Transverse colon (tissue), 4 donors: ENCODE results near the gene PJVK. TPM values are rescaled to one million over a fixed set of nuclear protein-coding genes. Genes with fewer than 3 reads are reported as not detected.

Experiments used
- DNase-seq: peaks from one replicate; pipeline ENCODE4 v3.0.0-alpha.2; 2019
- H3K27ac ChIP-seq, 4 donors: fragments of 200-600 bp; sonication (generic); 2 replicates each; pipeline ENCODE4 v1.5.1; 2016 to 2018; ENCODE audit warnings: inconsistent platforms in 4 of 4
- H3K27me3 ChIP-seq: fragments of 200-600 bp; sonication (generic); 2 replicates; pipeline ENCODE4 v1.5.1; 2017; ENCODE audit warnings: inconsistent platforms
- H3K36me3 ChIP-seq, 4 donors: fragments of 200-600 bp; sonication (generic); 2 replicates each; pipeline ENCODE4 v1.5.1; 2017 to 2019; ENCODE audit warnings: inconsistent platforms in 4 of 4
- H3K4me1 ChIP-seq, 4 donors: fragments of 200-600 bp; sonication (generic); 2 replicates each; pipeline ENCODE4 v1.5.1; 2017 to 2020; ENCODE audit warnings: inconsistent platforms in 4 of 4
- H3K4me3 ChIP-seq, 4 donors: fragments of 200-600 bp; sonication (generic); 1 replicate in 1 of 4; 2 replicates in 3 of 4; pipeline versions ENCODE4 v1.5.1 to v1.6.1; 2017 to 2019; ENCODE audit warnings: inconsistent platforms in 4 of 4
- H3K9me3 ChIP-seq, 2 donors: fragments of 200-600 bp; sonication (generic); 2 replicates each; pipeline ENCODE4 v1.5.1; 2017 to 2019; ENCODE audit warnings: inconsistent platforms in 2 of 2
- CTCF ChIP-seq, 5 experiments: fragments of 200-600 bp in 3 of 5; fragments of 450-650 bp in 2 of 5; sonication (generic) in 3 of 5; IDR thresholded peaks; 1 replicate in 2 of 5; 2 replicates in 3 of 5; pipeline ENCODE4 v1.5.1; 2016 to 2017; ENCODE audit warnings: antibody characterized with exemption in 5 of 5, inconsistent platforms in 3 of 5, mild to moderate bottlenecking in 2 of 5, moderate library complexity in 1 of 5
- EP300 ChIP-seq: sonication (generic); formaldehyde crosslinking; IDR thresholded peaks from one replicate; pipeline ENCODE4 v1.6.1; 2017; ENCODE audit warnings: antibody characterized with exemption, low read depth
- POLR2A ChIP-seq: fragments of 450-650 bp; IDR thresholded peaks from one replicate; pipeline ENCODE4 v1.6.1; 2016; ENCODE audit warnings: antibody characterized with exemption, mild to moderate bottlenecking, moderate library complexity
- POLR2AphosphoS5 ChIP-seq, 3 donors: sonication (generic); formaldehyde crosslinking; IDR thresholded peaks; one replicate each; pipeline ENCODE4 v1.6.1; 2016; ENCODE audit warnings: antibody characterized with exemption in 3 of 3
- WGBS, 2 donors: methylation state at CpG; one replicate each; pipeline ENCODE4 v1.1.5; 2018; ENCODE audit warnings: low coverage in 1 of 2; 5-methylcytosine and 5-hydroxymethylcytosine counted together
- in situ Hi-C, 4 donors: fragments of 200-750 bp; cut with MboI; loops; one replicate each; pipeline versions ENCODE4 v1.15.0 to v1.15.1; 2017; ENCODE audit warnings: low sequenced_read_pairs in 3 of 4, low pct_ligation_motif_present in 1 of 4, low pct_unique_long_range_greater_than_20kb in 1 of 4
- intact Hi-C: fragments of 100-400 bp; cut with DNase I; formaldehyde crosslinking; loops from one replicate; pipeline ENCODE4 v1.15.1; 2023; ENCODE audit warnings: low total_unique reads
- total RNA-seq, 4 donors: library from RNA; depleted of rRNA; stranded (reverse); fragments of >200 nt; gene quantifications; one replicate each; pipeline ENCODE4 v1.1.0, GENCODE V29; 2016

Gene PJVK
- total RNA-seq, 4 donors from 2014 or later = 1.6 to 3.2 TPM; not detected in 2

- Histone ChIP-seq H3K27ac (no peak overlapping the region), H3K36me3 (peaks cover 0 to 42% (median 15%) of the 10 kb centered on the region in 4 donors), H3K9me3 (no peaks in the 10 kb centered on the region), H3K4me3 (no peak overlapping the region), H3K27me3 (no peaks in the 10 kb centered on the region), H3K4me1 (no peaks in the 10 kb centered on the region)
- no peak for TF ChIP-seq POLR2A
- TF ChIP-seq POLR2AphosphoS5 (IDR thresholded peaks at IDR 0.05) = no peak
- no peak for TF ChIP-seq CTCF (IDR thresholded peaks at IDR 0.05)
- TF ChIP-seq EP300 = no peak
- in situ Hi-C loops (no loop called here), intact Hi-C loops (no loop called here)
- no peak for DNase-seq
These were observed 21.8 kb upstream of the PJVK start for GRCh38 chr2:178429336-178429735.

GRCh38 chr2:178436662-178437061, 14.5 kb upstream of the PJVK start:
- Histone ChIP-seq H3K9me3 (no peaks in the 10 kb centered on the region), H3K4me3 (no peak overlapping the region), H3K4me1 (no peaks in the 10 kb centered on the region), H3K36me3 (peaks cover 0 to 81% (median 37%) of the 10 kb centered on the region in 4 donors), H3K27ac (no peak overlapping the region), H3K27me3 (no peaks in the 10 kb centered on the region)
- TF ChIP-seq EP300 = no peak
- no peak for TF ChIP-seq POLR2AphosphoS5 (IDR thresholded peaks at IDR 0.05)
- no peak for TF ChIP-seq CTCF (IDR thresholded peaks at IDR 0.05)
- TF ChIP-seq POLR2A = no peak
- intact Hi-C loops (no loop called here), in situ Hi-C loops (no loop called here)
- 94 to 99% methylated on average over 2 of the region's 2 CpGs for WGBS, 2 donors
- DNase-seq = no peak

- no peak for TF ChIP-seq POLR2A
- TF ChIP-seq EP300 = no peak
- no peak for TF ChIP-seq POLR2AphosphoS5 (IDR thresholded peaks at IDR 0.05)
- TF ChIP-seq CTCF (IDR thresholded peaks at IDR 0.05) = no peak
- DNase-seq = no peak
- Histone ChIP-seq H3K36me3 (peaks cover 0 to 74% (median 34%) of the 10 kb centered on the region in 4 donors), H3K4me3 (no peak overlapping the region), H3K4me1 (no peaks in the 10 kb centered on the region), H3K9me3 (no peaks in the 10 kb centered on the region), H3K27me3 (no peaks in the 10 kb centered on the region), H3K27ac (no peak overlapping the region)
- 87 to 90% methylated on average over 2 of the region's 2 CpGs for WGBS, 2 donors
- intact Hi-C loops (no loop called here), in situ Hi-C loops (no loop called here)
These were observed 9.8 kb upstream of the PJVK start for GRCh38 chr2:178441426-178441825.

- DNase-seq = no peak
- WGBS, 2 donors = 51 to 86% methylated on average over 4 of the region's 4 CpGs
- TF ChIP-seq POLR2AphosphoS5 (IDR thresholded peaks at IDR 0.05) = no peak
- TF ChIP-seq CTCF (IDR thresholded peaks at IDR 0.05) = no peak
- TF ChIP-seq POLR2A = no peak
- no peak for TF ChIP-seq EP300
- intact Hi-C loops (loop anchor here (5.0 kb wide), 1 partner anchor 667 kb away; no protein-coding TSS in a partner anchor), in situ Hi-C loops (no loop called here)
- Histone ChIP-seq H3K4me1 (peaks cover 6 to 31% (median 22%) of the 10 kb centered on the region in 4 donors), H3K27me3 (no peaks in the 10 kb centered on the region), H3K4me3 (peak overlapping the region in 2 of 4 donors; percentile 73 to 99), H3K36me3 (peaks cover 0 to 26% (median 7%) of the 10 kb centered on the region in 4 donors), H3K27ac (peak overlapping the region in 3 of 4 donors; percentile 95 to 100 (median 96)), H3K9me3 (no peaks in the 10 kb centered on the region)
These were observed 2.1 kb upstream of the PJVK start for GRCh38 chr2:178448968-178449661.
